HepG2 (cell line): Measurements from ENCODE around the gene PDP2. TPM values are rescaled to one million over a fixed set of nuclear protein-coding genes. Genes with fewer than 3 reads are reported as not detected.

Source experiments
- BCL3 ChIP-seq: sonication (generic); formaldehyde crosslinking; IDR thresholded peaks from 2 replicates; pipeline ENCODE4 v1.5.1; 2020; ENCODE audit warnings: mild to moderate bottlenecking, missing genetic modification reagents, moderate library complexity
- HNF4G ChIP-seq, 2 experiments: sonication (generic) in 1 of 2; formaldehyde crosslinking in 1 of 2; IDR thresholded peaks; 2 replicates each; pipeline versions ENCODE4 v1.4.0 to v1.6.1; 2011 to 2020; ENCODE audit warnings: borderline replicate concordance in 2 of 2, low read depth in 2 of 2, mild to moderate bottlenecking in 2 of 2, low read length in 1 of 2, missing genetic modification reagents in 1 of 2, moderate library complexity in 1 of 2
- JUN ChIP-seq: sonication (generic); formaldehyde crosslinking; IDR thresholded peaks from 2 replicates; pipeline ENCODE4 v1.4.0; 2020; ENCODE audit warnings: mild to moderate bottlenecking, missing genetic modification reagents
- JUND ChIP-seq: sonication (generic); formaldehyde crosslinking; IDR thresholded peaks from 2 replicates; pipeline ENCODE4 v1.8.0; 2022; ENCODE audit warnings: mild to moderate bottlenecking, missing genetic modification reagents
- KAT8 ChIP-seq: IDR thresholded peaks from 2 replicates; pipeline ENCODE4 v1.6.1; 2016; ENCODE audit warnings: missing genetic modification reagents, missing compliant biosample characterization
- MATR3 ChIP-seq: sonication (generic); formaldehyde crosslinking; IDR thresholded peaks from 2 replicates; pipeline ENCODE4 v1.4.0; 2020; ENCODE audit warnings: missing genetic modification reagents
- MED13 ChIP-seq: sonication (generic); formaldehyde crosslinking; IDR thresholded peaks from 2 replicates; pipeline ENCODE4 v1.5.0; 2020; ENCODE audit warnings: missing genetic modification reagents
- MIER2 ChIP-seq: IDR thresholded peaks from 2 replicates; pipeline ENCODE4 v1.6.1; 2016; ENCODE audit warnings: missing biosample characterization, missing genetic modification reagents
- REST ChIP-seq, 2 experiments: IDR thresholded peaks; 2 replicates each; pipeline ENCODE4 v1.6.1; 2011 to 2012; ENCODE audit warnings: low read length in 2 of 2, borderline replicate concordance in 1 of 2, low read depth in 1 of 2, mild to moderate bottlenecking in 1 of 2, moderate library complexity in 1 of 2
- SOX6 ChIP-seq, 2 experiments: fragments of 450-650 bp in 1 of 2; sonication (generic) in 1 of 2; formaldehyde crosslinking in 1 of 2; IDR thresholded peaks; 2 replicates each; pipeline versions ENCODE4 v1.4.0 to v1.6.1; 2017 to 2020; ENCODE audit warnings: antibody characterized with exemption in 1 of 2, mild to moderate bottlenecking in 1 of 2, missing genetic modification reagents in 1 of 2
- SP1 ChIP-seq, 2 experiments: fragments of 450-650 bp in 1 of 2; sonication (generic) in 1 of 2; formaldehyde crosslinking in 1 of 2; IDR thresholded peaks; 2 replicates each; pipeline versions ENCODE4 v1.4.0 to v1.6.1; 2016 to 2020; ENCODE audit warnings: missing genetic modification reagents in 1 of 2
- SRSF9 ChIP-seq: fragments of 200-400 bp; formaldehyde crosslinking; IDR thresholded peaks from 2 replicates; pipeline ENCODE4 v1.6.1; 2018; ENCODE audit warnings: borderline replicate concordance, mild to moderate bottlenecking, low read depth, low read length; ENCODE audit not compliant: insufficient read depth, poor library complexity, severe bottlenecking
- TBX3 ChIP-seq: fragments of 450-650 bp; IDR thresholded peaks from 2 replicates; pipeline ENCODE4 v1.6.1; 2017; ENCODE audit warnings: antibody characterized with exemption, mild to moderate bottlenecking, inconsistent platforms, borderline replicate concordance
- UBTF ChIP-seq: sonication (generic); formaldehyde crosslinking; IDR thresholded peaks from 2 replicates; pipeline ENCODE4 v1.4.0; 2020; ENCODE audit warnings: mild to moderate bottlenecking, missing genetic modification reagents
- polyA plus RNA-seq, 8 experiments: library from polyadenylated mRNA; depleted of rRNA in 3 of 8; stranded (reverse) in 7 of 8; unstranded in 1 of 8; fragments of >200 nt; fragmentation: Illumina TruSeq in 4 of 8; extraction: Trizol in 4 of 8; gene quantifications; 2 replicates each; pipeline versions ENCODE4 v1.2.1 to v1.2.3, GENCODE V29; 2011 to 2016; ENCODE audit warnings: low read depth in 4 of 8, missing spikeins in 1 of 8, mixed read lengths in 1 of 8; ENCODE audit not compliant: insufficient read depth in 1 of 8
- total RNA-seq, 5 experiments: library from RNA; depleted of rRNA; stranded (reverse); fragments of >200 nt; fragmentation: Illumina TruSeq; extraction: Trizol; gene quantifications; 2 replicates each; pipeline ENCODE4 v1.2.3, GENCODE V29; 2016; ENCODE audit warnings: low read depth in 1 of 5
- TF ChIP-seq, protein P1 (sequence below): sonication (generic); formaldehyde crosslinking; IDR thresholded peaks from 2 replicates; pipeline ENCODE4 v1.5.0; 2020; ENCODE audit warnings: missing genetic modification reagents
- TF ChIP-seq, protein P2 (sequence below): sonication (generic); formaldehyde crosslinking; IDR thresholded peaks from 2 replicates; pipeline ENCODE4 v1.5.0; 2020; ENCODE audit warnings: missing genetic modification reagents, mild to moderate bottlenecking, borderline replicate concordance
- TF ChIP-seq, protein P3 (sequence below): IDR thresholded peaks from 2 replicates; pipeline ENCODE4 v1.6.1; 2016; ENCODE audit warnings: missing genetic modification reagents, missing compliant biosample characterization

PDP2 gene
- total and polyA plus RNA-seq, 2 of the 13 experiments (the other 11 are each of a cell fraction or from before 2014, with no cell fraction given): 12.8 to 15.8 TPM

DNA sequence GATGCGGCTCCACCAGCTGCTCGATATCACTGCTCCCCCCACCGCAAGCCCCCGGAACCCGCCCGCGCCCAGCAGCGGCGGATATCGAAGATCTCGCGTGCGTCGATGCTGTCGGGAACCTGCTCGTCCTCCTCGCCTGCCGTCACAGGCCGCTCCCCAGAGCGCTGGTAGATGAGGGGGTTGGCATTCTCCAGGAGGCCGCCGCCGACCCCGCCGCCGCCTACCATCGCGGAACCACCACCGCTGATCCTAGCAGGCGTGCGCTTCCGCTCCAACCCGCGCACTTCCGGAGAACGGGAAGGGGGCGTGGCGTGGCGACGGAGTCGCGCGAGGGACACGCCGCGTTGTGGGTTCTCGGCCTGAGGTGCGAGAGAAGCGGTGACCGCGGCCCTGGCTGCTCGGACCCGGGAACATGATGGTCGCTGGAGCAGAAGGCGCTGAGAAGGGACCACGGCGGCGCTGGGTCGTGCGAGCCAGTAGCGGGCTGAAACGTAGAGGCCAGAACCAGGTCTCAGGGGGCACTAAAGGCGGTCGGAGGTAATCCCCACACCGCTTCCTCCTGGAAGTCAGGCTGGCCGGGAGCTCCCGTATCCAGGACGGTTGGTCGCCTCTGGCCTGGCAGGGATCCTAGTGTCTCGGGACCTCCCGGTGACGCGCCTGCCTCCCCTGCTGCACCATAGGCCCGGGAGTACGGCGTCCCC, 54.0 kb downstream of the PDP2 start, which contains the start of gene CIAO2B (continued):
- TF ChIP-seq, protein P1, sequence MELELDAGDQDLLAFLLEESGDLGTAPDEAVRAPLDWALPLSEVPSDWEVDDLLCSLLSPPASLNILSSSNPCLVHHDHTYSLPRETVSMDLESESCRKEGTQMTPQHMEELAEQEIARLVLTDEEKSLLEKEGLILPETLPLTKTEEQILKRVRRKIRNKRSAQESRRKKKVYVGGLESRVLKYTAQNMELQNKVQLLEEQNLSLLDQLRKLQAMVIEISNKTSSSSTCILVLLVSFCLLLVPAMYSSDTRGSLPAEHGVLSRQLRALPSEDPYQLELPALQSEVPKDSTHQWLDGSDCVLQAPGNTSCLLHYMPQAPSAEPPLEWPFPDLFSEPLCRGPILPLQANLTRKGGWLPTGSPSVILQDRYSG: peak; percentile 89
- TF ChIP-seq BCL3 (CRISPR knock-in tag) (peak; percentile 70; the same call in 1 of the 2 replicates), JUND (CRISPR knock-in tag) (peak; percentile 52; the same call in 1 of the 2 replicates), MED13 (CRISPR knock-in tag) (peak; percentile 75; the same call in 1 of the 2 replicates), MIER2 (CRISPR knock-in tag) (0 out of 2 replicates have a peak, but pooled peaks have one; percentile 64), MATR3 (CRISPR knock-in tag) (no peak), REST (IDR thresholded peaks at IDR 0.05; ENCODE audit: borderline replicate concordance in 1 of 2, low read depth in 1 of 2, low read length in 2 of 2) (peak in 1 of 2 experiments; percentile 78; a peak in 2 of 4 replicates), SOX6 (IDR thresholded peaks at IDR 0.05) (no peak), SOX6 (CRISPR knock-in tag; IDR thresholded peaks at IDR 0.05) (peak; percentile 79), TBX3 (peak; percentile 75; the same call in 1 of the 2 replicates), UBTF (peak; percentile 98), KAT8 (CRISPR knock-in tag) (peak; percentile 97), SP1 (IDR thresholded peaks at IDR 0.05) (peak; percentile 69; the same call in 1 of the 2 replicates), SP1 (CRISPR knock-in tag; IDR thresholded peaks at IDR 0.05) (peak; percentile 100), HNF4G (IDR thresholded peaks at IDR 0.05; ENCODE audit: borderline replicate concordance, low read depth, low read length) (no peak), HNF4G (CRISPR knock-in tag; IDR thresholded peaks at IDR 0.05; ENCODE audit: borderline replicate concordance, low read depth) (peak; percentile 66; the same call in 1 of the 2 replicates), JUN (CRISPR knock-in tag) (peak; percentile 41; the same call in 1 of the 2 replicates), SRSF9 (no peak)
- TF ChIP-seq, protein P2, sequence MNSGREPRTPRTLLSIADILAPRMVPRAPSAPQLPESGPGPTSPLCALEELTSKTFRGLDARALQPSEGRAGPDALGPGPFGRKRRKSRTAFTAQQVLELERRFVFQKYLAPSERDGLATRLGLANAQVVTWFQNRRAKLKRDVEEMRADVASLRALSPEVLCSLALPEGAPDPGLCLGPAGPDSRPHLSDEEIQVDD (CRISPR knock-in tag): peak; percentile 49
- TF ChIP-seq, protein P3, sequence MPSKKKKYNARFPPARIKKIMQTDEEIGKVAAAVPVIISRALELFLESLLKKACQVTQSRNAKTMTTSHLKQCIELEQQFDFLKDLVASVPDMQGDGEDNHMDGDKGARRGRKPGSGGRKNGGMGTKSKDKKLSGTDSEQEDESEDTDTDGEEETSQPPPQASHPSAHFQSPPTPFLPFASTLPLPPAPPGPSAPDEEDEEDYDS (CRISPR knock-in tag): peak; percentile 72
